ENCODE measurements around the gene EMX2. TPM values are rescaled to one million over a fixed set of nuclear protein-coding genes. Genes with fewer than 3 reads are reported as not detected.

The EMX2 gene
- total RNA-seq, 4 donors from 2014 or later, result 1.0 TPM; not detected in 3

DNA sequence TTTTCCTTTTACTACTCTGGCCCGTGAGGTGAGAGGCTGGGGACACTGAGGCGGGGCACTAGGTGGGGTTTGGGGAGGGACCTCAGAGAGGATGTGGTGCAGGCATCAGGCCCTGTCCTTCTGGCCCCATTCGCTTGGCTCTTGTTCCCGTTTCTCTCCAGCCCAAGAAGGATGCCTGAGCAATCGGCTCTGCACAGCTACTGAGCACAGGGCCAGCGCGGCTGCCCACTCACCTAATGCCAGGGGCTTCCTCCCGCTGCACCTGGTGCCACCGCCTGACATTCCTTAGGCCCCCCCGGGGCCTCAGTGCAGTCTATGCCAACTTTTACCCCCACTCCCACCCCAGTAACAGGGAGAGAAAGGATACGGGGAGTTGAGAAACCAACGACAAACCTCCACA is 12.5 kb downstream of the EMX2 start:
- no peaks in the 10 kb centered on the region for H3K4me1 ChIP-seq
- H3K4me3 ChIP-seq (replicated peaks in 1 of 3), result no peak overlapping the region
- no peak for TF ChIP-seq POLR2A (IDR thresholded peaks at IDR 0.05)
- no peak for TF ChIP-seq CTCF (IDR thresholded peaks at IDR 0.05)
- no peaks in the 10 kb centered on the region for H3K36me3 ChIP-seq
- H3K9me3 ChIP-seq, result no peaks in the 10 kb centered on the region
- DNase-seq, result no peak
- H3K27ac ChIP-seq, result no peak overlapping the region
- intact Hi-C loops (cut with DNase I), result no loop called here
- H3K27me3 ChIP-seq, result peaks cover 15% of the 10 kb centered on the region
- WGBS, 2 donors, result 58 to 67% methylated on average over 12 of the region's 12 CpGs

DNA sequence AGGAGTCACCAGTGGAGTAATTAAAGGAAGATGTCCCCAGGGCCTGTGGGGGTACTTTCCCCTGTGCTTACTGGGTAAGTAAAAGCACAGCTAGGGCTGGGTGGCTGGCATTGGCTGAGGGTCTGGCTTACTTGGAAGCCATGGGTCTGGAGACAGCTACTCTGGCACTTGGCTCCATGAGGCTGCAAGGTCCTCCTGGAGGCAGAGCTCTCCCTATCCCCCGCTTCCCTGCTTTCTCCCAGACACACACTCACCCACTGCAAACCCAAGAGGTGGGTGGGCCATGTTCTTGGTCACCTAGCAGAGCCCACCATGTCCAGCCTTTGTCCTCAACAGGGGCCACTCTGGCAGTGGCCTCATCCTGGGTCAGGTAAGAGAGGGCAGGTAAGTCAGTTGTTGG is 13.3 kb downstream of the EMX2 start:
- DNase-seq, result no peak
- H3K27me3 ChIP-seq, result peaks cover 15% of the 10 kb centered on the region
- H3K36me3 ChIP-seq, result no peaks in the 10 kb centered on the region
- intact Hi-C loops (cut with DNase I), result no loop called here
- no peak overlapping the region for H3K4me3 ChIP-seq (replicated peaks in 1 of 3)
- H3K9me3 ChIP-seq, result no peaks in the 10 kb centered on the region
- no peaks in the 10 kb centered on the region for H3K4me1 ChIP-seq
- H3K27ac ChIP-seq, result no peak overlapping the region
- WGBS, 2 donors, result 92 to 100% methylated on average over 1 of the region's 1 CpG
- TF ChIP-seq CTCF (IDR thresholded peaks at IDR 0.05) (no peak), POLR2A (IDR thresholded peaks at IDR 0.05) (no peak)

- H3K4me3 ChIP-seq (replicated peaks in 1 of 3), result no peak overlapping the region
- DNase-seq, result no peak
- H3K36me3 ChIP-seq, result no peaks in the 10 kb centered on the region
- no peaks in the 10 kb centered on the region for H3K9me3 ChIP-seq
- peaks cover 14% of the 10 kb centered on the region for H3K27me3 ChIP-seq
- intact Hi-C loops (cut with DNase I), result no loop called here
- H3K4me1 ChIP-seq, result no peaks in the 10 kb centered on the region
- H3K27ac ChIP-seq, result no peak overlapping the region
- no peak for TF ChIP-seq POLR2A (IDR thresholded peaks at IDR 0.05)
- TF ChIP-seq CTCF (IDR thresholded peaks at IDR 0.05), result no peak
- 89 to 94% methylated on average over 5 of the region's 5 CpGs for WGBS, 2 donors
Measured at GRCh38 chr10:117556356-117556755, 13.8 kb downstream of the EMX2 start.

DNA sequence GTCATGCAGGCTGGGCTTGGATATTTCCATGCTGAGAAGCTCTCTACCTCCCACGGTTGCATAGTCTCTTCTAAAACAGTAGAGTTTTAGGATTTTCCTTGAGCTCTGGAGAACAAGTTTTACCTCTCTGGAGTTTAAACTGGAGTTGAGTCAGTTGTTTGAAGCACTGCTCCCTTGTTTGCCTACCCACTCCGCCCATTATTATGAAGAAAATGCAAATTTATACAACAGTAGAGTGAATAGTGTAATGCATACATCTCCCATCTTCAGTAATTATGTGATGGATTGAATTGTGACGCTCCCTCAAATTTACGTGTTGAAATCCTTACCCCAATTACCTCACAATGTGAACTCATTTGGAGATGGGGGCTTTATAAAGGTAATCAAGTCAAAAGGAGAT is 17.2 kb downstream of the EMX2 start:
- 82 to 89% methylated on average over 4 of the region's 4 CpGs for WGBS, 2 donors
- H3K4me1 ChIP-seq, result no peaks in the 10 kb centered on the region
- intact Hi-C loops (cut with DNase I), result no loop called here
- H3K27me3 ChIP-seq, result no peaks in the 10 kb centered on the region
- TF ChIP-seq CTCF (IDR thresholded peaks at IDR 0.05), result no peak
- no peak overlapping the region for H3K27ac ChIP-seq
- no peak for DNase-seq
- H3K9me3 ChIP-seq, result no peaks in the 10 kb centered on the region
- no peak overlapping the region for H3K4me3 ChIP-seq (replicated peaks in 1 of 3)
- H3K36me3 ChIP-seq, result no peaks in the 10 kb centered on the region

GRCh38 chr10:117560942-117561341 is 18.4 kb downstream of the EMX2 start:
- Histone ChIP-seq H3K4me1 (no peaks in the 10 kb centered on the region), H3K27me3 (no peaks in the 10 kb centered on the region), H3K27ac (no peak overlapping the region), H3K4me3 (replicated peaks in 1 of 3) (no peak overlapping the region), H3K9me3 (no peaks in the 10 kb centered on the region), H3K36me3 (no peaks in the 10 kb centered on the region)
- DNase-seq, result no peak
- 81 to 96% methylated on average over 2 of the region's 2 CpGs for WGBS, 2 donors
- no peak for TF ChIP-seq POLR2A (IDR thresholded peaks at IDR 0.05)
- no peak for TF ChIP-seq CTCF (IDR thresholded peaks at IDR 0.05)
- intact Hi-C loops (cut with DNase I), result no loop called here
